Measurements from ENCODE around the gene ZNF112.

GRCh38 chr19:44280916-44281315, 75.6 kb downstream of the ZNF112 start:
- TF ChIP-seq POLR2A (IDR thresholded peaks at IDR 0.05; ENCODE audit: extremely low read depth, insufficient read length) (no peak), CTCF (IDR thresholded peaks at IDR 0.05; ENCODE audit: low read depth, low read length) (no peak)

All from NB4 (cell line).